ENCODE results near the gene DPP4.

DNA sequence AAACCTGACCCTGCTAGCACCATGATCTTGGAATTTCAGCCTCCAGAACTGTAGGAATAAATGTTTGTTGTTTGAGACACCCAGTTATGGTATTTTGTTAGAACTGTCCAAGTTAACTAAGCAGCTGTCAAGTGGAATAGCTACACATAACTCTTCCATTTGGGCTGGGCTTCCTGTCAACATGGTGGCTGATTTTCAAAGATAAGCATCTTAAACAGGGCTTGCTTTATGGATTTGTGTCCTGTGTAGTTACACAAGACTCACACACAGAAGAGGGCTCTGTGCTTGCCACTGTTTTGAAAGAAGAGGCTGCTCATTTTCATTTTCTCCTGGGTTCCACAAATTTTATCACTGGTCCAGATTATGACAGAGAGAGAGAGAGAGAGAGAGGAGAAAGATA lies 42.3 kb upstream of the DPP4 start:
- TF ChIP-seq, protein P1, sequence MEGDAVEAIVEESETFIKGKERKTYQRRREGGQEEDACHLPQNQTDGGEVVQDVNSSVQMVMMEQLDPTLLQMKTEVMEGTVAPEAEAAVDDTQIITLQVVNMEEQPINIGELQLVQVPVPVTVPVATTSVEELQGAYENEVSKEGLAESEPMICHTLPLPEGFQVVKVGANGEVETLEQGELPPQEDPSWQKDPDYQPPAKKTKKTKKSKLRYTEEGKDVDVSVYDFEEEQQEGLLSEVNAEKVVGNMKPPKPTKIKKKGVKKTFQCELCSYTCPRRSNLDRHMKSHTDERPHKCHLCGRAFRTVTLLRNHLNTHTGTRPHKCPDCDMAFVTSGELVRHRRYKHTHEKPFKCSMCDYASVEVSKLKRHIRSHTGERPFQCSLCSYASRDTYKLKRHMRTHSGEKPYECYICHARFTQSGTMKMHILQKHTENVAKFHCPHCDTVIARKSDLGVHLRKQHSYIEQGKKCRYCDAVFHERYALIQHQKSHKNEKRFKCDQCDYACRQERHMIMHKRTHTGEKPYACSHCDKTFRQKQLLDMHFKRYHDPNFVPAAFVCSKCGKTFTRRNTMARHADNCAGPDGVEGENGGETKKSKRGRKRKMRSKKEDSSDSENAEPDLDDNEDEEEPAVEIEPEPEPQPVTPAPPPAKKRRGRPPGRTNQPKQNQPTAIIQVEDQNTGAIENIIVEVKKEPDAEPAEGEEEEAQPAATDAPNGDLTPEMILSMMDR (IDR thresholded peaks at IDR 0.05), result no peak
- TF ChIP-seq EZH2phosphoT487 (IDR thresholded peaks at IDR 0.05) (no peak), EZH2 (IDR thresholded peaks at IDR 0.05) (no peak)

All from neural progenitor cell (in vitro differentiated cells).